SKM-1 treated with dmso at 0.1 percent for 144 hours (cell line): ENCODE data around the gene OR56A1.
"Not testable (repeated sequence)": the region's sequence is repeated elsewhere in the genome, so short reads cannot be mapped to it uniquely, and the experiment has no call there.

Experiments used
- DNase-seq: peaks from one replicate; lab custom pipeline; 2025; ENCODE audit not compliant: unreplicated experiment; lab: John Stamatoyannopoulos, UW

Gene OR56A1, protein sequence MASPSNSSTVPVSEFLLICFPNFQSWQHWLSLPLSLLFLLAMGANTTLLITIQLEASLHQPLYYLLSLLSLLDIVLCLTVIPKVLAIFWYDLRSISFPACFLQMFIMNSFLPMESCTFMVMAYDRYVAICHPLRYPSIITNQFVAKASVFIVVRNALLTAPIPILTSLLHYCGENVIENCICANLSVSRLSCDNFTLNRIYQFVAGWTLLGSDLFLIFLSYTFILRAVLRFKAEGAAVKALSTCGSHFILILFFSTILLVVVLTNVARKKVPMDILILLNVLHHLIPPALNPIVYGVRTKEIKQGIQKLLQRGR

DNA sequence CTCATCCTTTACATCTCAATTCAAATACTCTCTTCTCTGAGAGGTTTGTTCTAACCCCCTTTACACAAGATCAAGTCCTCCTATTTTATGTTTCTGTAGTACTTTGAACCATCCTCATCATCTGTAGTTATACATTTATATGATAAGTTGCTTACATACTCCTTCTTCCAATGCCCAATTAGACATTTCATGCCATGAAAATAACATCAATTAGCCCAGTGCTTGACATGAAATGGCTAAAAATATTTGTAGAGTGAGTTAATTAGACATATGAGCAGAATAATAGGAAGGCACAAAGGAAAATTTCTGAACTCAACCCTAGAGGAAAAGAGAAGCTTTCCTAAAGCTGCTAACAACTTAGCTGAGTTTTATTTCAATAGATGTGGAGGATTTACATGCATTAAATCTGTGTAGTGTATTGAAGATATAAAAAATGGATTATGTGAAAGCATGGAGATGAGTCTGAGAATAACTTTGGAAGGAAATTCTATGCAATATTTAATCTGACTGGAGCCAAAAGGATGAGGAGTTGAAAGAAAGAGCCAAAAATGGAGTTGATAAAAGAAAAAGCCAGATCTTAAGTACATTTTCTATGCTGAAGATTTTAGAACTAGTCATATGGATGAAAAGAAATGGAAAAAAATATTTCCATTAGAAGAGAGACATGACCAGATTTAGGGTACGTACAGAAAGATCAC lies at the start of gene OR56A1:
Gene OR56A1, minus strand, starts transcription at position 51 of the 698 bp plus-strand sequence. CDS start 3,066 bp downstream, outside the sequence.
- DNase-seq: no peak

DNA sequence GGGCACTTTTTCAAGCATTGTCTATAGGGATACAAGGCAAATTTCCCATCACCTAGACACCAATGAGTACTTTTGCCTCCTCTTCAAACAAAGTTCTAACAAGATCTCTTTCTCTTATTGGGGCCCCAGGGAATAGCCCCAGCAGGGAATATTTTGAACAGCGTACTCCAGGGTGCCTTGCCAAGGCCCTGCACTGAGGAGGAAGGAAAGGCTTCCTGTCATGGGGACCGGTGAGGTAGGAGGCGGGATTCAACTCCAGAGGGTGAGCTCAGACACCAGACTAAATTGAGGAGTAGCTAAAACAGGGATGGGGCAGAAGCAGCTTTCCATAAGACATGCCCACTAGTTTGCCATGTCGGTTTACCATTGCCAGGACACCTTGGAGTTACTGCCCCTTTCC lies 48.9 kb upstream of the OR56A1 start:
- DNase-seq: no peak

DNA sequence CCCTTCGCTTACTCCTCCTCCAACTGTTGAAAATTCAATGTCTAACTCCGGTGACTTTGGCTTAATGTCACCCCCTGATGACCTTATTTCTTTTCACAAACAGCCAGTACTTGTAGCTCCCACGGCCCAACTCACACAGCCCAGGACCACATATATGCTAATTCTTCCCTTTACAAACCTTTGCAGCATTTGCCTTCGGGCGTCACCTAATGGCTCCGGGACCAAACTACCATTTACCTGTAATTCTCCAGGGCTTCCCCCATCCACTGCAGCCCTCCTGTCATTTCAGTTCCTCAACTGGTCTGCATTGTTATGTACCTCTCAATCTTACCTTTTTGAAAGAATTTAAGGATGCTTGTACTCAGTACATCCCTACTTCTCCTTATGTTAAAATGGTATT lies 47.2 kb upstream of the OR56A1 start:
- DNase-seq: no peak

DNA sequence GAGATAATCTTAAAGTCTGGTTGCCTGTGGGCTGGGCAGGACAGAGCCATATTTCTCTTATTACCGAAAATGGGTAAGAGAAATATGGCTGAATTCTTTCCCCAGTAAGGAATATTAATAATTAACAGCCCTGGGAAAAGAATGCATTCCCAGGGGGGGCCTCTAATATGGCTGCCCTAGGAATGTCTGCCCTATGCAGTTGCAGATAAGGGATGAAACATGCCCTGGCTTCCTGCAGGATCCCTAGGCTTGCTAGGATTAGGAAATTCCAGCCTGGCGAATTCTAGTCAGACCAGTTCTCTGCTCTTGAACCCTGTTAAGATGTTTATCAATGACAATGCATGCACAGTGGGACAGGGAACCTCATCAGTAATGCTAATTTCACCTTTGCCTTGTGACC lies 45.9 kb upstream of the OR56A1 start:
- DNase-seq: not testable (repeated sequence)

DNA sequence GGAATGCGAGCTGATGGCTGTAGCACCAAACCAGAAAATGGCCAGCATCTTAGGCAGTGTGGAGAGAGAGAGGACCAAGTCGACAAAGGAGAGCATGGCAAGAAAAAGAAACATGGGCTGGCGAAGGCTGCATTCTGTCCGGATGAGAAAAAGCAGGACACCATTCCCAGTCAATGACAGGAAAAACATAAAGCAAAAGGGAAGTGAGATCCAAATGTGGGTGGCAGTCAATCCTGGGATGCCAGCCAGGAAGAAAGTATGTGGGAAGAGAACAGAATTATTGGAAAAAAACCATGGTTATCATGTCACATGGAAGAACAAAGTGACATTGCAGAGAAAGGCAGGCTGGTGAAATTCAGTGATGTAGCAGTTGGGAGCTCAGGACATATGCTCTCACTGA lies 36.9 kb upstream of the OR56A1 start:
- no peak for DNase-seq

DNA sequence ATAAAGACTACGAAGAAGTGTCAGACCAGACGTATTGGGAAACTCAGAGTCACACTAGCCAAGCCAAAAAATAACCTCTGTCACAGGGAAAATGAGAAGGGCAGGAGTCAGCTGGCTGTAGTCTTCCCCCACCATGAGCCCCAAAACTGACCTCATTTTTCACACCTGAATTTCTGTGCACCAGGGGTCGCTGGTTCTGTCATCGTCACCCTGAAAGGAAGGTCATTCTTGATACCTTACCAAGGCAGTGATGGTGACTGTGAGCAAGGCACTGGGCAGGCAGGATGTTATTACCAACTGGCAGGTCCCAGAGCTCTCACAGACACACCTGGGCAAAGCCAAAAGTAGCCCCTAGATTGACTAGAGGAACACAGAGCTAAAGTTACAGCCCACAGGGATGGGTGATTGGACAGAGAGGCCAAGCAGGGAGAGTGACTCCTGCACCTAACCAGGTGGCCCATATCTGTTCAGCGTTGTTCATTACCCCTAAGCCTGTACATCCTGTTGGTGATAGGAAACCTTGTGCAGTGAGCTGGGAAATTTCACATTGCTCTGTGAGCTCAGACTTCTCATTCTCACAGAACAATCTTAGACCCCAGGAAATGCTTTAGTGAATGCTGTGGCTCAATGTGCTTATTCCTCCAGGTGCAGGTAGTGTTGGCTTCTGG lies 32.3 kb upstream of the OR56A1 start:
- DNase-seq: no peak

DNA sequence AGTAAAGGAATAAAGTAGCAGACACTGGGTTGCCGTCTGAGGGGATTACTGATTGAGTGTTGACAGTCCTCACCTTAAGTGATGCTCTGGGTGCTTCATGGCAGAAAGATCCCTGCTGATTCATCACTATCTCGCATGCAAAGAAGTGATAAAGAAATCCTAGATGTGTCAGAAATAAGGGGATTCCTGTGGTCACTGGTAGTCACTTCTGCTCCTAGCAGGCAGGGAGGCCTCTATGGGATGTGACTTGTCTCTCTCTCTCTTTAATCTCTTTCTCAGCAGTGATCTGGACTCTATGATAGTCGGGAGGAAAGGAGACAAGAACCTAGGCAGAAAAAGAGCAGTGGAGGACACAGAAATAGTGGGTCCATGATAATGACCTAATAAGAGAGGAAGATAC lies 30.9 kb upstream of the OR56A1 start:
- DNase-seq: no peak

DNA sequence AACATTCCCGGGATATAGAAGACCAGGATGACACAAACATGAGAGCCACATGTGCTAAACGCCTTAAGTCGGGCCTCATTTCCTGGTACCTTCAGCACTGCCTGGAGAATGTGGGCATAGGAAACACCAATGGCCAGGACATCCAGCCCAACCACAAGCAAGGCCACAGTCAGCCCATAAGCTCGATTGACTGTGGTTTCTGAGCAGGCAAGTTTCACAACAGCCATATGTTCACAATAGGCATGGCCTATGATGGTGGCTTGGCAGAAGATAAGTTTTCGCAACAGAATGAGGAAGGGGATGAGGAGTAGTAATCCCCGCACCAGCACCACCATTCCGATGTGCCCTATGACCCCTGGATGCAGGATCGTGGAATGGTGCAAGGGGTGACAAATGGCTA lies 26.9 kb upstream of the OR56A1 start:
- DNase-seq: peak; percentile 28

DNA sequence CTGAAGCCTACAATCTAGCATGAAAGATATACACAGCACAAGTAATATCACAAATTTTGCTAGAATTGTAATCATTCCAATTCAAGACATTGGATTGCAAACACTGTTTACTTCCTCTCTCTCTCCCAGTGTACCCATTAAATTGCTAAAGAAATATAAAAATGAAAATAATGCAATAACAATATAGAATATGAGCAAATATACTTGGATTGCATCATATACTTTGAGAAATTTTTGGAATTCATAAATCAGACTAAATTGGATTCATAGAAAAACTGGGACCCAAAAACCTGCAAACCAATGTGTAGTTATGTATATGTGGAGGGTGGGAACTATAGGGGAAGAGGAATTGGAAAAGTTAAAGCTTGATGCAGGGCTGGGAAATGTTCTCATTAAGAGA lies 25.0 kb upstream of the OR56A1 start:
- no peak for DNase-seq

DNA sequence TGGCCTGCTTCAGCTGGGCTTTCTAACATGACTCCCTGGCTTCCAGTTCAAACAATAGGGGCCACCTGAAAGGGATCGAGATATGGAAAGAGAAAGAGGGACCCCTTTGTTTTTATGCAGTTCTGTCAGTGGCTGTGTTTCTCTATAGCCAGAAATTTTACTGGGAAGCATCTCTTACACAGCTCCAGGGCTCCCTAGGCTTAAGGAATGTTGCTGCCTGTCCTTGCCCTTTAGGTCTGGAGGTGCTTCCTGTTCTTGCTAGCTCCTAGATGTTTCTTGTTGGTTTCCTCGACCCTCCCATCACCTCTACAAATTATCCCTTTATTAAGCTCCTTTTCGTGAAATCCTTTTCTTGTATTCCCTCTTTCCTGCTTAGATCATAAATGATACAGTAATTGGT lies 21.8 kb upstream of the OR56A1 start:
- DNase-seq: no peak

DNA sequence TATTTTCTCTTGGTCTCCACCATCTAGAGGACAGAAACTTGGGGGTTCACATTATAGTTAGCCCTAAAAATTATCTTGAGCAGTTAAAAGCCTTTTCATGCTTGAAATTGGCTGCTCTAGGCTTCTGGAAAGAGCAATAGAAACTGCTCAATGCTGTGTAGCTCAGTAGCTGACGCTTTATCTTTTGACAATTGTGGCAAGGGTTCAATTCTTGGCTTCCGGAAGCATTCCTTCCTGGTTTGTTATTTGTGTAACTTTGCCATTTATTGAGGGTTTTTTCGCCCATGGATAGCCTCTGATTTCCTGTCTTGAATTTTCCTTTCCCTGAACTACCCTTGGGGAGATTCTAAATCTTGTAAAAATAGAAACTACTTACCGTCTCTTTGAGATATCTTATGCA lies 10.3 kb upstream of the OR56A1 start:
- DNase-seq: no peak

DNA sequence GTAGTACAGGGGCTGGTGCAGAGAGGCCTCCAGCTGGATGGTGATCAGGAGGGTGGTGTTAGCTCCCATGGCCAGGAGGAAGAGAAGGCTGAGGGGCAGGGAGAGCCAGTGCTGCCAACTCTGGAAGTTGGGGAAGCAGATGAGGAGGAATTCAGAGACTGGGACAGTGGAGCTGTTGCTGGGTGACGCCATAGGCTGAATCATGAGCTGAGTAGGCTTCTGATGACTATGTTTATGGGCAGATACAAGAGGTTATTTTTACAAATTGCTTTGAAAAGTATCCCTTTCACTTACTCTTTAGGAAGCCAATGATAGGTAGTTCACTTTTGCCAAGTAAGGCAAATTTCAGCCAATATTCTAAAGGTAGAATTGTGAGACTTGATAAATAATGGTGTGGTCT lies 3.1 kb downstream of the OR56A1 start:
- no peak for DNase-seq

DNA sequence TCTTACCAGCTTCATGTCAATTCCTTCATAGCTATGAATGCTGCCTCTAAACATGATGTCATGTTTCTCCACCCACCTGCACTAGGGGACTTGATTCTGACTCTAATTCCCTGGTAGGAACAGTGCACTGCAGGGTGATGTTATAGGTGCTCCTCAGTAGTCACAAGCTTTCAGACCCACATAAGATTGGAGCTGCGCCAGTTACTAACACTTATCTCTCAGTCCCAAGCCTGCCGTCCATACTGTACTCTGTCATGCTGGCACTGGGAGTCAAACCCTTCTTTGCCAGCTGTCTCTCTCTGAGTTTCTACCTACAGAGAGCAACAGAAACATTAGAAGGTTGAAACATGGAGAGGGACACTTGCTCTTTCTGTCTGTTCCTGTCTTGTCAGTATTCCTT lies 5.5 kb downstream of the OR56A1 start:
- no peak for DNase-seq

DNA sequence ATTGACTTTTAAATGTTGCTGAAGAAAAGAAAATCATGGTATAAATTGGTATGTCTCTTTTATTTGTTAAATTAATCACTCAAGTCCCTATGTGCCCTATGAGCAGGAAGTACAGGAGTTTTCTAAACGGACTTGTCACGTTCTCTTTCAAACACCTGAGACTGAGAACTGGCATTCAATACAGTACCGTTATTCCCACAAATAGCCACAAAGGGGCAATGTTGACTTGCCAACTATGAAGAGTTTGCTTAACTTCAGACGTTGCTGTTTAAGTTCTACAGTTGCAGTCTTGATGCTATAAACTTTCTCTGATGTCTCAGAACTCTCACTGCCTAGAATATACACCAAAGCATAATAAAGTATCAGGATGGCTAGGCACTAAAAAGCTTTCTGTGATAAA lies 7.6 kb downstream of the OR56A1 start:
- peak; percentile 28 for DNase-seq

DNA sequence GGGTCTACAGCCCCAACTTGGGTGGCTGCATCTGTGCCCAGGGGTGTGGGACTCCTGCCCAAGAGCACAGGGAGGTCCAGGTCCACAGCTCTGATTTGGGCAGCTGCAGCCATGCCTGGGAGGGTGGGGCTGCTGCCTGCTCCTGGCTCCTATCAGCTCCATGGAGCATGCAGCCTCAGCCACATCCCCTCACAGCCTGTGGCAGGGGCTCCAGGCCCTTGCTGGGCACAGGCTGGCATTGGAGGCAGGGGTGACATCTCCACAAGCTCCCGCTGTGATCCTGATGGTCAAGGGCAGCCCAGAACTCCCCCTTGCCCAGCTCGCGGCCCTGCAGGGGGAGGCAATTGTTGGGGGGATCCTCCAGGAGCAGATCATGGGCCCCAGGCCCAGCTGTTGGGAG lies 17.5 kb downstream of the OR56A1 start:
- DNase-seq: no peak

DNA sequence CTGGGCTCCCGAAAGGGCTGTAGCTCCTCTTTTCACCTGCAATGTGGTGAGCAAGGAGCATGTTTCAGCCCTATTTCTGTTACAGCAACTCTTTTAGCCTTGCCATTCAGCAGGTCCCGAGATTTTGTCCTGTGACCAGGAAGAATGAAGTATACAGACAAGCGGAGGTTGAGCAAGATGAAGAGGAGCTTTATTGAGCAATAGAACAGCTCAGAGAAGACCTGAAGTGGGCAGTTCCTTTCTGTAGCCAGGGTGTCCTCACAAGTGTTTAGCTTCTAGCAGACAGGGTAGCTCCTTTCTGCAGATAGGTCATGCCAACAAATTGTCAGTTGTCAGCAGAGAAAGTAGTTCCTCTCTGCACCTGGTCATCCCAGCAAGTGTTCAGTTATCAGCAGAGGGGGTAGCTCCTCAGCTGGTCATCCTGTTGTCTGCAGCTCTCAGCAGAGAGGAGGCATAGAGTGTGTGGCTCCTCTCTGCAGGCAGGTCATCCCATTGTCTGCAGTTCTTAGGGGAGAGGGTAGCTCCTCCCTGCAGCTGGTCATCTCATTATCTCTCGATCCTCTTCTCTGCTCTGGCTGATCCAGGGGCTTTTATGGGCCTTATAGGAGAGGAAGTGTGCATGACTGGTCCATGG lies 18.4 kb downstream of the OR56A1 start:
- DNase-seq: peak; percentile 43

DNA sequence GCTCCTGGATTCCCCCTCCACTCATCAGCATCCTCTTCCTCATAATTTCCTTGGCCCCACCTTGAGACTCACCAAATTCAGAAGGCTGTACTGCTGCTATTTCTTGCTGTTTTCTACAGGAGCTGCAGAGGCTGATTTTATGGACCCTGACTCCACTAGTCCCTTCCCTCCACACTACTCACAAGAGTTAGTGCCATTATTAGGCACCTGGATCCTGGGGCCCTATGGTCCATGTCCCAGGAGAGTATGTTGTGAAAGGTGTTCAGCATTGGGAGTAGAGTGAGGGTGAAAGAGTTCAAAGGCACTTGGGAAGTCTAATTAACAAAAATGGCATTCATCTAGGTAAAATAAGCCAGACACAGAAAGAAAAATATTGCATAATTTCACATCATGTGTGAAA lies 23.7 kb downstream of the OR56A1 start, which contains the start of gene OR56A4:
Gene OR56A4, minus strand, starts transcription at position 101 of the 400 bp plus-strand sequence. CDS start 3,954 bp downstream, outside the sequence.
- no peak for DNase-seq

DNA sequence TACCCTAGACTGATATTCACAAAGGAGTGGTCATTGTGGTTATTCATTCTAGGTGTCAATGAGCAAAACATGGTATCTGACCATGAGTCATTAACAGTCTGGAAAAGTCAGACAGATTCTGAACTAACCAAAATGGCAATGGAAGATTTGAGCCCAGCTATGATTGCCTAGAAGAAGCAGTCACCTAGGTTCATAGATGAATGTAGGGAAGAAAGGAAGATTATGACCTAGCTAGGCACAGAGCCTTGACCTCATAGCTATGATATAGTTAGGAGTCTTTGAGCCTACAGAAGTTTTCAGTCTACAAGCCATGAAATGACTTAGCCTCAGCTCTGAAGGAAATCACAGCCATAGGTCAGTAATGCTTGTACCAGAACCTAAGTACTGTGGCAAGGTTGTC lies 24.2 kb downstream of the OR56A1 start:
- no peak for DNase-seq

DNA sequence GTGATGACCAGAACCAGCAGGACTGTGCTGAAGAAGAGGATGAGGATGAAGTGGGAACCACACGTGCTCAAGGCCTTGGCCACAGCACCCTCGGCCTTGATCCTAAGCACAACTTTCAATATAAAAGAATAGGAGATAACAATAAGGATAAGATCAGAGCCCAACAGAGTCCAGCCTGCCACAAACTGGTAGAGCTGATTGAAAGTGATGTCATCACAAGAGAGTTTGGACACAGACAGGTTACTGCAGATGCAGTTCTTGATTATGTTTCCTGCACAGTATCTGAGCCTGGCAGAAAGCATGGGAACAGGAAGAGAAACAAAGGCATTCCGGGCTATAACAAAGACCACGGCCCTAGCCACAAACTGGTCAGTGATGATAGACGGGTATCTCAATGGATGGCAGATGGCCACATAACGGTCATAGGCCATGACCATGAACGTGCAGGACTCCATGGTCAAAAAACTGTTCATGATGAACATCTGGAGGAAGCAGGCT lies 28.3 kb downstream of the OR56A1 start:
- DNase-seq: no peak

DNA sequence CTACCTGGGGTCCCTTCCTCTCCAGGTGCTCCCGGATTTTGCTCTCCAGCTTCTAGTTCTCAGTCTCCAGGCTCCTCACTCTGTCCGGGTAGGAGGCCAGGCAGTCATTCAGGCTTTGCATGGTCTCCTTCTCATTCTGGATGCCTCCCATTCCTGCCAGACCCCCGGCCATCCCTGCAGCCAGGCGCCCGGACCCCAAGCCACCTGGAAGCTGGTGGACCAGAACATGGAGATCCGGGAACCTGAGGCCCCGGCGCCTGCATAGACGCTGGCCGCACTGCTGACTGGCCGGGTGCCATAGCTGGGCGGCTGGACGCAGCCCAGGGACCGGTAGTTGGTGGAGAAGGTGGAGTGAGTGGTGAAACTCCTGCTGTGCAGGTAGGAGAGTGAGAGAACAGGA lies 35.8 kb downstream of the OR56A1 start:
- DNase-seq: no peak

DNA sequence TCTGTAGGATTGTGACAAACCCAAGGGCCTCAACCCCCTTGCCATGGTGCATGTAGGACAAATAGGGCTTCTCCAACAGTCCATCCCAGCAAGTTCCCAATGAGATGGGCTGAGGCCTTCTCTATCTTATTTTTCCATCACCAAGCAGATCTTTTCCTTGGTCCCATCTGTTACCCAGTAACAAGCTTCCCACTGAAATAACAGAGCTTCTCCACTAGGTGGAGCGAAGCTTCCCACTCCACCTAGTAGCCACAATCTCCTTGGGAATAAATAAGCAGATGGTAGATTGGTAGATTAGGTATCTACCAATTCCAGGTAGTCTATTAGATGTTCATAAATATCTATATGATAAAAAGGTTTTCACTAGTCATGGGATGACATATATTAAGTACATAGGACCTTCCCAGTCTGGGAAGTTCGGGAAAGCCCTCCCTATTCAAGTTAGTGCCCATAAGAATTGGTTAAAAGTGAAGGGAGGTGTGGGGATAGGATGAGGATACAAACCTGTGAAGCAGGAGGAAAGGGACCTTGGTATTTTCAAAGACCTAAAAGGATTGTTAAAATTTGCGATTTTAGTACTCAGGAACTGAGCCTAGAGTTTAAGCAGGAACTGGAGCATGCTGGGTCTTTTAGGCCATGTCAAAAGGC lies 37.8 kb downstream of the OR56A1 start:
- DNase-seq: peak; percentile 30
